ENCODE measurements around the gene DHX34.
A peak's percentile ranks its signal among the peaks of the same experiment; 100 is the strongest.

Gene DHX34

GRCh38 chr19:47421244-47421786 is 72.2 kb downstream of the DHX34 start:
- Histone ChIP-seq H3K79me1 (ENCODE audit: low read length) (peaks cover 3% of the 10 kb centered on the region), H3K4me3 (ENCODE audit: low read length) (no peak overlapping the region), H3K27ac (ENCODE audit: low read depth, low read length) (peak overlapping the region; percentile 77)

GRCh38 chr19:47421844-47422395 is 72.8 kb downstream of the DHX34 start:
- H3K4me3 ChIP-seq (ENCODE audit: low read length) = no peak overlapping the region
- WGBS (ENCODE audit: extremely low coverage, insufficient coverage, low lambda C conversion rate) = no CpG with 5 or more reads among the region's 31 CpGs
- peak; percentile 78 for DNase-seq

More at GRCh38 chr19:47421244-47421786, 72.2 kb downstream of the DHX34 start:
- H3K36me3 ChIP-seq (ENCODE audit: control insufficient read depth, insufficient read depth, low read length) = no peaks in the 10 kb centered on the region
- peak overlapping the region; percentile 79 for H2AK5ac ChIP-seq (ENCODE audit: low read length)
- no peak overlapping the region for H3K4ac ChIP-seq (ENCODE audit: low read depth, low read length)
- no peak overlapping the region for H2BK5ac ChIP-seq (ENCODE audit: low read length)
- peaks cover 4% of the 10 kb centered on the region for H3K79me2 ChIP-seq (ENCODE audit: control insufficient read depth, insufficient read depth, low read length)
- peaks cover 11% of the 10 kb centered on the region for H3K4me1 ChIP-seq (ENCODE audit: control insufficient read depth, low read depth, low read length)
- H3K9ac ChIP-seq (ENCODE audit: low read length) = peak overlapping the region; percentile 46
- H3K27me3 ChIP-seq (ENCODE audit: insufficient read depth, low read length, poor library complexity) = no peaks in the 10 kb centered on the region
- H2BK15ac ChIP-seq (replicated peaks; ENCODE audit: low read depth) = peak overlapping the region; percentile 37
- peak overlapping the region; percentile 69 for H3K56ac ChIP-seq (ENCODE audit: low read length)
- DNase-seq = no peak
- H4K5ac ChIP-seq (ENCODE audit: low read length) = no peak overlapping the region
- no CpG with 5 or more reads among the region's 16 CpGs for WGBS (ENCODE audit: extremely low coverage, insufficient coverage, low lambda C conversion rate)
- no peak overlapping the region for H3K23ac ChIP-seq (ENCODE audit: low read length)
- no peak overlapping the region for H4K8ac ChIP-seq (ENCODE audit: low read depth, low read length)
- peak overlapping the region; percentile 41 for H3K4me2 ChIP-seq (ENCODE audit: low read length)
- H2BK120ac ChIP-seq (ENCODE audit: low read depth, low read length) = peak overlapping the region; percentile 6
- peak overlapping the region; percentile 34 for H3K18ac ChIP-seq (ENCODE audit: low read length)

GRCh38 chr19:47422417-47423163 is 73.5 kb downstream of the DHX34 start:
- no peak overlapping the region for H4K8ac ChIP-seq (ENCODE audit: low read depth, low read length)
- H3K27me3 ChIP-seq (ENCODE audit: insufficient read depth, low read length, poor library complexity) = no peaks in the 10 kb centered on the region
- no peak overlapping the region for H3K4me3 ChIP-seq (ENCODE audit: low read length)
- peak overlapping the region; percentile 23 for H3K4me2 ChIP-seq (ENCODE audit: low read length)
- H2AK5ac ChIP-seq (ENCODE audit: low read length) = peak overlapping the region; percentile 33
- H3K18ac ChIP-seq (ENCODE audit: low read length) = peak overlapping the region; percentile 3
- no peak overlapping the region for H4K5ac ChIP-seq (ENCODE audit: low read length)
- DNase-seq = no peak
- no peak overlapping the region for H3K27ac ChIP-seq (ENCODE audit: low read depth, low read length)
- H2BK15ac ChIP-seq (replicated peaks; ENCODE audit: low read depth) = no peak overlapping the region
- no peak overlapping the region for H2BK120ac ChIP-seq (ENCODE audit: low read depth, low read length)
- peak overlapping the region; percentile 55 for H3K9ac ChIP-seq (ENCODE audit: low read length)
- peaks cover 2% of the 10 kb centered on the region for H3K79me1 ChIP-seq (ENCODE audit: low read length)
- H2BK5ac ChIP-seq (ENCODE audit: low read length) = no peak overlapping the region
- no peak overlapping the region for H3K4ac ChIP-seq (ENCODE audit: low read depth, low read length)
- no peak overlapping the region for H3K23ac ChIP-seq (ENCODE audit: low read length)
- H3K36me3 ChIP-seq (ENCODE audit: control insufficient read depth, insufficient read depth, low read length) = no peaks in the 10 kb centered on the region
- peaks cover 3% of the 10 kb centered on the region for H3K79me2 ChIP-seq (ENCODE audit: control insufficient read depth, insufficient read depth, low read length)
- WGBS (ENCODE audit: extremely low coverage, insufficient coverage, low lambda C conversion rate) = no CpG with 5 or more reads among the region's 1 CpG
- peak overlapping the region; percentile 76 for H3K56ac ChIP-seq (ENCODE audit: low read length)
- H3K4me1 ChIP-seq (ENCODE audit: control insufficient read depth, low read depth, low read length) = peaks cover 11% of the 10 kb centered on the region

More at GRCh38 chr19:47421844-47422395, 72.8 kb downstream of the DHX34 start:
- H3K4me1 ChIP-seq (ENCODE audit: control insufficient read depth, low read depth, low read length) = peaks cover 11% of the 10 kb centered on the region
- peaks cover 4% of the 10 kb centered on the region for H3K79me2 ChIP-seq (ENCODE audit: control insufficient read depth, insufficient read depth, low read length)
- H2BK5ac ChIP-seq (ENCODE audit: low read length) = no peak overlapping the region
- H3K4ac ChIP-seq (ENCODE audit: low read depth, low read length) = no peak overlapping the region
- no peaks in the 10 kb centered on the region for H3K27me3 ChIP-seq (ENCODE audit: insufficient read depth, low read length, poor library complexity)
- no peak overlapping the region for H2BK15ac ChIP-seq (replicated peaks; ENCODE audit: low read depth)
- H3K23ac ChIP-seq (ENCODE audit: low read length) = no peak overlapping the region
- no peak overlapping the region for H3K27ac ChIP-seq (ENCODE audit: low read depth, low read length)
- peaks cover 3% of the 10 kb centered on the region for H3K79me1 ChIP-seq (ENCODE audit: low read length)
- H3K36me3 ChIP-seq (ENCODE audit: control insufficient read depth, insufficient read depth, low read length) = no peaks in the 10 kb centered on the region
- H3K4me2 ChIP-seq (ENCODE audit: low read length) = peak overlapping the region; percentile 23
- no peak overlapping the region for H4K8ac ChIP-seq (ENCODE audit: low read depth, low read length)
- H3K9ac ChIP-seq (ENCODE audit: low read length) = peak overlapping the region; percentile 55
- no peak overlapping the region for H2AK5ac ChIP-seq (ENCODE audit: low read length)
- no peak overlapping the region for H2BK120ac ChIP-seq (ENCODE audit: low read depth, low read length)
- H4K5ac ChIP-seq (ENCODE audit: low read length) = no peak overlapping the region
- peak overlapping the region; percentile 76 for H3K56ac ChIP-seq (ENCODE audit: low read length)
- H3K18ac ChIP-seq (ENCODE audit: low read length) = peak overlapping the region; percentile 34

GRCh38 chr19:47423203-47423882 is 74.2 kb downstream of the DHX34 start:
- Histone ChIP-seq H3K27ac (ENCODE audit: low read depth, low read length) (no peak overlapping the region), H3K9ac (ENCODE audit: low read length) (peak overlapping the region; percentile 48), H2BK15ac (replicated peaks; ENCODE audit: low read depth) (no peak overlapping the region), H3K4me2 (ENCODE audit: low read length) (no peak overlapping the region), H3K4ac (ENCODE audit: low read depth, low read length) (no peak overlapping the region), H2BK5ac (ENCODE audit: low read length) (no peak overlapping the region), H2AK5ac (ENCODE audit: low read length) (peak overlapping the region; percentile 54), H3K23ac (ENCODE audit: low read length) (no peak overlapping the region), H3K56ac (ENCODE audit: low read length) (peak overlapping the region; percentile 65), H3K27me3 (ENCODE audit: insufficient read depth, low read length, poor library complexity) (no peaks in the 10 kb centered on the region), H3K4me3 (ENCODE audit: low read length) (no peak overlapping the region), H3K79me2 (ENCODE audit: control insufficient read depth, insufficient read depth, low read length) (peaks cover under 1% of the 10 kb centered on the region), H4K8ac (ENCODE audit: low read depth, low read length) (no peak overlapping the region), H3K79me1 (ENCODE audit: low read length) (no peaks in the 10 kb centered on the region), H3K36me3 (ENCODE audit: control insufficient read depth, insufficient read depth, low read length) (no peaks in the 10 kb centered on the region), H3K18ac (ENCODE audit: low read length) (no peak overlapping the region), H3K4me1 (ENCODE audit: control insufficient read depth, low read depth, low read length) (peaks cover 8% of the 10 kb centered on the region), H2BK120ac (ENCODE audit: low read depth, low read length) (no peak overlapping the region), H4K5ac (ENCODE audit: low read length) (no peak overlapping the region)
- WGBS (ENCODE audit: extremely low coverage, insufficient coverage, low lambda C conversion rate) = no CpG with 5 or more reads among the region's 19 CpGs
- no peak for DNase-seq

- Histone ChIP-seq H3K79me1 (ENCODE audit: low read length) (no peaks in the 10 kb centered on the region), H3K79me2 (ENCODE audit: control insufficient read depth, insufficient read depth, low read length) (no peaks in the 10 kb centered on the region), H3K27ac (ENCODE audit: low read depth, low read length) (peak overlapping the region; percentile 22), H4K5ac (ENCODE audit: low read length) (no peak overlapping the region), H3K27me3 (ENCODE audit: insufficient read depth, low read length, poor library complexity) (no peaks in the 10 kb centered on the region), H3K18ac (ENCODE audit: low read length) (no peak overlapping the region), H3K36me3 (ENCODE audit: control insufficient read depth, insufficient read depth, low read length) (no peaks in the 10 kb centered on the region), H2BK120ac (ENCODE audit: low read depth, low read length) (no peak overlapping the region), H3K56ac (ENCODE audit: low read length) (peak overlapping the region; percentile 85), H3K4me2 (ENCODE audit: low read length) (peak overlapping the region; percentile 34), H3K4me1 (ENCODE audit: control insufficient read depth, low read depth, low read length) (peaks cover 4% of the 10 kb centered on the region), H3K4ac (ENCODE audit: low read depth, low read length) (no peak overlapping the region), H2BK15ac (replicated peaks; ENCODE audit: low read depth) (no peak overlapping the region), H2BK5ac (ENCODE audit: low read length) (no peak overlapping the region), H3K4me3 (ENCODE audit: low read length) (no peak overlapping the region), H3K23ac (ENCODE audit: low read length) (no peak overlapping the region), H3K9ac (ENCODE audit: low read length) (peak overlapping the region; percentile 63), H2AK5ac (ENCODE audit: low read length) (no peak overlapping the region), H4K8ac (ENCODE audit: low read depth, low read length) (no peak overlapping the region)
- DNase-seq = peak; percentile 94
- no CpG with 5 or more reads among the region's 17 CpGs for WGBS (ENCODE audit: extremely low coverage, insufficient coverage, low lambda C conversion rate)
Measured at GRCh38 chr19:47427241-47428176, 78.4 kb downstream of the DHX34 start.
